ENCODE data around the gene SUDS3.

SUDS3 gene

GRCh38 chr12:118424884-118425283, 48.5 kb downstream of the SUDS3 start:
- Histone ChIP-seq H3K4me1 (ENCODE audit: control insufficient read depth, insufficient read depth, low read length) (no peaks in the 10 kb centered on the region), H3K36me3 (ENCODE audit: control insufficient read depth, insufficient read depth, low read length) (no peaks in the 10 kb centered on the region), H3K9me3 (ENCODE audit: control insufficient read depth, insufficient read depth, low read length) (no peaks in the 10 kb centered on the region), H3K27me3 (ENCODE audit: control insufficient read depth, insufficient read depth, low read length) (no peaks in the 10 kb centered on the region), H3K4me3 (ENCODE audit: low read length) (no peak overlapping the region), H3K27ac (ENCODE audit: low read length) (no peak overlapping the region)
- DNase-seq (ENCODE audit: low read depth, low spot score): no peak
- WGBS (ENCODE audit: insufficient coverage, insufficient read length): no CpG with 5 or more reads among the region's 7 CpGs

- Histone ChIP-seq H3K27me3 (ENCODE audit: control insufficient read depth, insufficient read depth, low read length) (no peaks in the 10 kb centered on the region), H3K4me1 (ENCODE audit: control insufficient read depth, insufficient read depth, low read length) (no peaks in the 10 kb centered on the region), H3K9me3 (ENCODE audit: control insufficient read depth, insufficient read depth, low read length) (no peaks in the 10 kb centered on the region), H3K36me3 (ENCODE audit: control insufficient read depth, insufficient read depth, low read length) (no peaks in the 10 kb centered on the region), H3K27ac (ENCODE audit: low read length) (no peak overlapping the region), H3K4me3 (ENCODE audit: low read length) (no peak overlapping the region)
- no CpG with 5 or more reads among the region's 4 CpGs for WGBS (ENCODE audit: insufficient coverage, insufficient read length)
- DNase-seq (ENCODE audit: low read depth, low spot score): no peak
Observed at GRCh38 chr12:118425364-118425763, 49.0 kb downstream of the SUDS3 start.

- H3K4me1 ChIP-seq (ENCODE audit: control insufficient read depth, insufficient read depth, low read length): no peaks in the 10 kb centered on the region
- H3K27ac ChIP-seq (ENCODE audit: low read length): no peak overlapping the region
- no peak overlapping the region for H3K4me3 ChIP-seq (ENCODE audit: low read length)
- DNase-seq (ENCODE audit: low read depth, low spot score): no peak
- H3K27me3 ChIP-seq (ENCODE audit: control insufficient read depth, insufficient read depth, low read length): no peaks in the 10 kb centered on the region
- no peaks in the 10 kb centered on the region for H3K9me3 ChIP-seq (ENCODE audit: control insufficient read depth, insufficient read depth, low read length)
- no CpG with 5 or more reads among the region's 3 CpGs for WGBS (ENCODE audit: insufficient coverage, insufficient read length)
- no peaks in the 10 kb centered on the region for H3K36me3 ChIP-seq (ENCODE audit: control insufficient read depth, insufficient read depth, low read length)
Observed at GRCh38 chr12:118427819-118428218, 51.5 kb downstream of the SUDS3 start.

- Histone ChIP-seq H3K9me3 (ENCODE audit: control insufficient read depth, insufficient read depth, low read length) (no peaks in the 10 kb centered on the region), H3K27ac (ENCODE audit: low read length) (no peak overlapping the region), H3K4me1 (ENCODE audit: control insufficient read depth, insufficient read depth, low read length) (no peaks in the 10 kb centered on the region), H3K4me3 (ENCODE audit: low read length) (no peak overlapping the region), H3K36me3 (ENCODE audit: control insufficient read depth, insufficient read depth, low read length) (no peaks in the 10 kb centered on the region), H3K27me3 (ENCODE audit: control insufficient read depth, insufficient read depth, low read length) (no peaks in the 10 kb centered on the region)
- no peak for DNase-seq (ENCODE audit: low read depth, low spot score)
- WGBS (ENCODE audit: insufficient coverage, insufficient read length): 100% methylated on average over 1 of the region's 3 CpGs
Observed at GRCh38 chr12:118428643-118429042, 52.3 kb downstream of the SUDS3 start.

GRCh38 chr12:118429688-118430383, 53.5 kb downstream of the SUDS3 start:
- no peaks in the 10 kb centered on the region for H3K4me1 ChIP-seq (ENCODE audit: control insufficient read depth, insufficient read depth, low read length)
- H3K27me3 ChIP-seq (ENCODE audit: control insufficient read depth, insufficient read depth, low read length): no peaks in the 10 kb centered on the region
- H3K27ac ChIP-seq (ENCODE audit: low read length): no peak overlapping the region
- H3K36me3 ChIP-seq (ENCODE audit: control insufficient read depth, insufficient read depth, low read length): no peaks in the 10 kb centered on the region
- no peak for DNase-seq (ENCODE audit: low read depth, low spot score)
- no peak overlapping the region for H3K4me3 ChIP-seq (ENCODE audit: low read length)
- no CpG with 5 or more reads among the region's 7 CpGs for WGBS (ENCODE audit: insufficient coverage, insufficient read length)
- H3K9me3 ChIP-seq (ENCODE audit: control insufficient read depth, insufficient read depth, low read length): no peaks in the 10 kb centered on the region

- no peak for DNase-seq (ENCODE audit: low read depth, low spot score)
- H3K4me1 ChIP-seq (ENCODE audit: control insufficient read depth, insufficient read depth, low read length): no peaks in the 10 kb centered on the region
- H3K27ac ChIP-seq (ENCODE audit: low read length): no peak overlapping the region
- H3K4me3 ChIP-seq (ENCODE audit: low read length): no peak overlapping the region
- no peaks in the 10 kb centered on the region for H3K36me3 ChIP-seq (ENCODE audit: control insufficient read depth, insufficient read depth, low read length)
- no peaks in the 10 kb centered on the region for H3K9me3 ChIP-seq (ENCODE audit: control insufficient read depth, insufficient read depth, low read length)
- H3K27me3 ChIP-seq (ENCODE audit: control insufficient read depth, insufficient read depth, low read length): no peaks in the 10 kb centered on the region
- no CpG with 5 or more reads among the region's 4 CpGs for WGBS (ENCODE audit: insufficient coverage, insufficient read length)
Observed at GRCh38 chr12:118430516-118430915, 54.2 kb downstream of the SUDS3 start.

GRCh38 chr12:118432812-118433545, 56.6 kb downstream of the SUDS3 start:
- no CpG with 5 or more reads among the region's 5 CpGs for WGBS (ENCODE audit: insufficient coverage, insufficient read length)
- Histone ChIP-seq H3K27ac (ENCODE audit: low read length) (no peak overlapping the region), H3K4me1 (ENCODE audit: control insufficient read depth, insufficient read depth, low read length) (no peaks in the 10 kb centered on the region), H3K9me3 (ENCODE audit: control insufficient read depth, insufficient read depth, low read length) (no peaks in the 10 kb centered on the region), H3K4me3 (ENCODE audit: low read length) (no peak overlapping the region), H3K27me3 (ENCODE audit: control insufficient read depth, insufficient read depth, low read length) (no peaks in the 10 kb centered on the region), H3K36me3 (ENCODE audit: control insufficient read depth, insufficient read depth, low read length) (no peaks in the 10 kb centered on the region)
- no peak for DNase-seq (ENCODE audit: low read depth, low spot score)

- no CpG with 5 or more reads among the region's 10 CpGs for WGBS (ENCODE audit: insufficient coverage, insufficient read length)
- Histone ChIP-seq H3K36me3 (ENCODE audit: control insufficient read depth, insufficient read depth, low read length) (no peaks in the 10 kb centered on the region), H3K4me3 (ENCODE audit: low read length) (no peak overlapping the region), H3K9me3 (ENCODE audit: control insufficient read depth, insufficient read depth, low read length) (no peaks in the 10 kb centered on the region), H3K27ac (ENCODE audit: low read length) (no peak overlapping the region), H3K4me1 (ENCODE audit: control insufficient read depth, insufficient read depth, low read length) (no peaks in the 10 kb centered on the region), H3K27me3 (ENCODE audit: control insufficient read depth, insufficient read depth, low read length) (no peaks in the 10 kb centered on the region)
- DNase-seq (ENCODE audit: low read depth, low spot score): peak; percentile 47
Observed at GRCh38 chr12:118436002-118436730, 59.8 kb downstream of the SUDS3 start.

- Histone ChIP-seq H3K36me3 (ENCODE audit: control insufficient read depth, insufficient read depth, low read length) (no peaks in the 10 kb centered on the region), H3K4me1 (ENCODE audit: control insufficient read depth, insufficient read depth, low read length) (no peaks in the 10 kb centered on the region), H3K4me3 (ENCODE audit: low read length) (no peak overlapping the region), H3K27ac (ENCODE audit: low read length) (no peak overlapping the region), H3K27me3 (ENCODE audit: control insufficient read depth, insufficient read depth, low read length) (no peaks in the 10 kb centered on the region), H3K9me3 (ENCODE audit: control insufficient read depth, insufficient read depth, low read length) (no peaks in the 10 kb centered on the region)
- DNase-seq (ENCODE audit: low read depth, low spot score): no peak
- no CpG with 5 or more reads among the region's 2 CpGs for WGBS (ENCODE audit: insufficient coverage, insufficient read length)
Observed at GRCh38 chr12:118436986-118437385, 60.6 kb downstream of the SUDS3 start.

GRCh38 chr12:118439068-118439467, 62.7 kb downstream of the SUDS3 start:
- no CpG with 5 or more reads among the region's 3 CpGs for WGBS (ENCODE audit: insufficient coverage, insufficient read length)

More at GRCh38 chr12:118439068-118439467, 62.7 kb downstream of the SUDS3 start:
- no peaks in the 10 kb centered on the region for H3K9me3 ChIP-seq (ENCODE audit: control insufficient read depth, insufficient read depth, low read length)
- H3K27ac ChIP-seq (ENCODE audit: low read length): no peak overlapping the region
- no peaks in the 10 kb centered on the region for H3K4me1 ChIP-seq (ENCODE audit: control insufficient read depth, insufficient read depth, low read length)
- no peak for DNase-seq (ENCODE audit: low read depth, low spot score)
- no peak overlapping the region for H3K4me3 ChIP-seq (ENCODE audit: low read length)
- no peaks in the 10 kb centered on the region for H3K36me3 ChIP-seq (ENCODE audit: control insufficient read depth, insufficient read depth, low read length)
- H3K27me3 ChIP-seq (ENCODE audit: control insufficient read depth, insufficient read depth, low read length): no peaks in the 10 kb centered on the region

Measured in iPS DF 6.9 (cell line).